Stimulated activated CD4-positive, alpha-beta T cell treated with anti-CD3 and anti-CD28 coated beads, TNF-alpha, amount 100 ng/mL, for 4 hours (primary cell): Measurements from ENCODE around the gene LRFN4.

Experiments used
- DNase-seq, 3 experiments: peaks; one replicate each; pipeline ENCODE4 v3.0.0-alpha.2; 2020; ENCODE audit warnings: low read depth in 3 of 3

Gene LRFN4

DNA sequence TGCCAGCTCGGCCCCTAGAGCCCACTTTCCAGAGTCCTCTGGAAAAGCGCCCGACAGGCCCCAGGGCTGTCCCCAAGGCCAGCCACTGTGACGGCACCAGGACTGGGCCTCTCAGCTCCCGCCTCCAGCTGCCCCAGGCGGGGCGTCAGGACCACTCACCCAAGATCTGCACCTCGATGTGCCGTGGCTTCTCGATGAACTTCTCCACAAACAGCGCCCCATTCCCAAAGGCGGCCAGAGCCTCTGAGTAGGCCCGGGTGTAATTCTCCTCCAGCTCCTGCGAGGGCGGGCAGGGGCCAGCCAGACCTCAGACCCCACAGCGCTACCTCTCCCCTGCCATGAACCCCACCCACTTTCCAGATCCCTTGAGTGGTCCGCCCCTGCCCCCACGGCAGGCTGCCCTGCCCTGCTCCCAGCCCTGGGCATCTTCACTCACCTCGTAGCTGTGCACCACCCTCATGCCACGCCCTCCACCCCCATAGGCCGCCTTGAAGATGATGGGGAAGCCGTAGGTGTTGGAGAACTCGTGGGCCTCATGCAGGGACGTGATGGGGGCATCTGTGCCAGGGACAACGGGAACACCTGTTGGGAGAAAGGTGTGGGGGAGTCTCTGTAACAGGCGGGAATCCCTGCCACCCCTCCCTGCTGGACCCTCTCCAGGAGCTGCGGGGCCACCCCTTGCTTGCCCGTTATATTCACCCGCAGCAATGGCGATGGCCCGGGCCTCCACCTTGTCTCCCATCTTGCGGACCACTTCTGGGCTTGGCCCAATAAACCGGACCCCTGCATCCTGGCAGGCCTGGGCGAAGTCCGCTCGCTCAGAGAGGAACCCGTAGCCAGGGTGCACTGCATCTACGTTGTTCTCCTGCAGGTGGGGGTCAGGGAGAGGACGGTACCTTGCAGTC, 14.0 kb downstream of the LRFN4 start:
- no peak for DNase-seq

DNA sequence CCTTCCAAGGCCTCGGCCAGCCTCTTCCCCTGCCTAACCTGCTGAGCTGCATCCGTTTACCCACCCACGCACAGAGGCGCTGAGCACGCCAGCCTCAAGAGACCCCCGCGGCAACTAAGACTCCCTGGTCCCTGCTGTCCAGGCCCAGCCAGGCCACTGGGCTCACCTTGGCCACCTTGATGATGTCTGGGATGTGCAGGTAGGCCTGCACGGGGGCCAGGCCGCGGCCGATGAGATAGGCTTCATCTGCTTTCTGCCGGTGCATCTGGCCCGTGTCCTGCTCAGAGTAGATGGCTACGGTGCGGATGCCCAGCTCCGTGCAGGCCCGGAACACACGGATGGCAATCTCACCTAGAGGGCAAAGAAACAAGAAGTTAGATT, 14.6 kb downstream of the LRFN4 start:
- no peak for DNase-seq

GRCh38 chr11:66874232-66874631, 17.4 kb downstream of the LRFN4 start:
- no peak for DNase-seq

- no peak for DNase-seq
These were observed 18.5 kb downstream of the LRFN4 start for GRCh38 chr11:66875378-66875777.

DNA sequence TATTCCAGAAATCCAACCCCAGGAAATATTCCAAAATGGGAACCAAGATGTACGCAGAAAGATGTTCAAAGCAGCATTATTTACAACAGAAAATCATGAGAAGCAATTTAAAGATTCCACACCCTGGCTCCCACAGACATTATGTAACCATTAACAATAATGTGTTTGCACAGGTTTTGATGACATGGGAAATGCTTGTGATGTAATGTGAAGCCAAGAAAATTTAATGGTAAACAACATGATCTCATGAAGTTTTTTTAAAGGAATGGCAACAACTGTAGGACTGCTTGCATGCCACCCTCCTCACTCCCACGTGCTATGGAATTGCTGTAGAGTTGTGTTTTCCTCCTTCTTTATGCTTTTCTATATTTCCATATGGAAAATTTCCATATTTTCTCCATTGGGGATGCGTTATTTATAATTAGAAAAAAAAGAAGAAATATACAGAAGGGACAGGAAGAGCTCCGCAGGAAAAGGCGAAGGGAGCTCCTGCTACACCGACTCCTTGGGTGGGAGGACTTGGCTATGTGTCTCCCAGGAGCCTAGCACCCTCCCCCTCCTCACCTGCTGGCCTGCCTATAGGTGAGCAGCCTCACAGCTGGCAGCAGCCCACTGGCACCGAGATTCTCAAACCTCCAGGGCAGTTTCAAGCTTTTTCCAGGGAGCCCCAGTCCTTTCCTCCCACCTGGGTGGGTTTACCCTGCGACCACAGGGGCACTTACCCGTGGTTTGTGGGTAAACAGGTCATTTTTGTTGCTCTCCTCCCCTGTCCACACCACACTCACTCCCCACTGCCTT, 20.9 kb downstream of the LRFN4 start:
- no peak for DNase-seq

DNA sequence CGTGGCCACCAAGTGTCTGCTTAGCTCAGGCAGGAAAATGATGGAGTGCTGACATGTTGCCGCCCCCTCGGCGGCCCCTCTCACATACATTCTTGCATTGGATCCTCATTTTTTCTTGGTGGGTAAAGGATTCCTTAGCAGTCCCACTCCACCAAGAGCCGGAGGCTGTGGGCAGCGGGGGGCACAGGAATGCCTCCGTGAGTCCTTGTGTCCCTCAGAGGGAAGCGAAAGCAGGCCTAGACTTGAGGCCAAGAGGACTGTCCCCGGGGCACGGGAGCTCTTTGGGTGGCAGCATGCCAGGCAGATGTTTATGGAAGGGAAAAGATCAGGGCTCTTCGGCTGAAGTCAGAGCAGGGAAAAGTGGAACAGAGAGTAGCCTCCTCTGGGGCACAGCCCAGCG, 21.6 kb downstream of the LRFN4 start:
- no peak for DNase-seq

DNA sequence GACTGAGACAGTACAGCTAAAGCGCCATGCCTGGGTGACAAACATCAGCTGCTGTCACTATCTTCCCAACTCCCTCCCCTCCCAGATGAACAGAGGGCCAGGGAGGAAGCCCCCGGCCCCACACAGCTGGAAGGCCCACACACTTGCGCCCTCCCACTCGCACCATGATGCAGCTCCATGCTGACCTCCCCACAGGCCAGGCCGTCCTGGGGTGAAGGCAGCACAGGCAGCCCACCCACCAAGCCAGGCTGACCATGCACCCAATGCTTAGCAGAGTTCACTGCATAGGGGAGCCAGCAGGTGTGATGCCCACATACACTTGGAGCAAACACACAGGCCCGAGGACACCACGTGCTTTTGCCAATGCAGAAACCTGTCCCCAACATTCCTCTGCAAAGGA, 22.1 kb downstream of the LRFN4 start:
- DNase-seq: no peak

GRCh38 chr11:66879583-66879982, 22.7 kb downstream of the LRFN4 start:
- DNase-seq: no peak

- DNase-seq: no peak
These were observed 23.1 kb downstream of the LRFN4 start for GRCh38 chr11:66879999-66880398.

DNA sequence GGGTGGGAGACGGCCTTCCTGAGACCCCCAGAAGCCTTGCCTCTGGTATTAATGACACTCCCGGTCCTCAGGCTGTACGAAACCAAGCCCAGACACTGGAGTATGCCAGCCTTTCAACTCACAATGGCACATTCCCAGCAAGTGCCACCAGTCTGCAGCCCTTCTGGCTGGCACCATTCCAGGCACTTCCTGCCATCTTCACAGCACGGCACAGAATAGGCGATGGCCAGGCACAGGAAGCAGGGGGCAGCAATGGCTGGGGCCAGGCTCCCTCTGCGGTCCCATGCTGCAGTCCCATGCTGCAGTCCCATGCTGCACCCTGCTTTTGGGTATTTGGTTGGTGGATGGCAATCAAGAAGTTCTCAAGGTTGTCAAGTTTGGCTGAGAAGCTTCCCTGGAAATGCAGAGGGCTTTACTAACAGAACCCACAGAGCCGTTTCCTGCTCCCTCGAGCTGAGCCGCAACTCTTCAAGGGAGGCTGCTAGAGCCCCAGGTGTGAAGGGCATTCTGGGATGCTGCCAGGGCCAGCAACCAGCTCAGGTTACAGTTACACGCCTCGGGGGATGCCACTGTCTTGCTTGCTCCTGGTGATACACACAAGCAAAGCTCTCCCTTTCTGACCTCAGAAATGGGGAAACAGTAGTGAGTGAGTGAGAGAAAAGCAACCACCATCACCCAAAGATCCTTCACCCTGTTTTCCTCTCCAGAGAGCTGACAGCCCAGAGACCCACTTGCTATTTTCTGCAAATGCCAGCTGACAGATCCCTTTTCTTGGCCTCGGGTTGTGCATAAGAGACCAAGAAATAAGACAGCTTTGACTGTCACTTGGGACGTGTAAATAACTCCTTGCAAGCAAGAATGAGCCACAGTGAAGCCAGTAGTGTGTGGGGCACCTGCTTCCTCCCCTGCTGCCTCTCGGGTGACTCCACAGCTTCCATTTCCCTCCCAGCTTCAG, 23.9 kb downstream of the LRFN4 start:
- DNase-seq: no peak

DNA sequence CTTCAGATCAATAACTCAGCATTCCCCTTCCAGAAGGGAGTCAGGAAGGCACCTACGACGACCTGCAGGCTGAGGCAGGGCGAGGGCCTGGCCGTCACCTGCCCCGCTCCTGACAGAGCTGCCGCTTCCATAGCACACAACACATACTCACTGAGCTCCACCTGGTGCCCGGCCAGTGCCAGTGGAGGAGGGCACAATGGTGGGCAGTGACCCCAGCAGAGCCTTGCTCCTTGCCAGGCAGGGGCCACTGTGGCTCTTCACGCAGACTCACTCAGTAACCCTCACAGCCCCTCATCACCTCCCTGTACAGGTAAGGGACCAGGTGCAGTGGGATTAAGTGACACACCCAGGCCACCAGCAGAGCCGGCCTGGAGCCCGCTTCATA, 24.6 kb downstream of the LRFN4 start:
- no peak for DNase-seq

DNA sequence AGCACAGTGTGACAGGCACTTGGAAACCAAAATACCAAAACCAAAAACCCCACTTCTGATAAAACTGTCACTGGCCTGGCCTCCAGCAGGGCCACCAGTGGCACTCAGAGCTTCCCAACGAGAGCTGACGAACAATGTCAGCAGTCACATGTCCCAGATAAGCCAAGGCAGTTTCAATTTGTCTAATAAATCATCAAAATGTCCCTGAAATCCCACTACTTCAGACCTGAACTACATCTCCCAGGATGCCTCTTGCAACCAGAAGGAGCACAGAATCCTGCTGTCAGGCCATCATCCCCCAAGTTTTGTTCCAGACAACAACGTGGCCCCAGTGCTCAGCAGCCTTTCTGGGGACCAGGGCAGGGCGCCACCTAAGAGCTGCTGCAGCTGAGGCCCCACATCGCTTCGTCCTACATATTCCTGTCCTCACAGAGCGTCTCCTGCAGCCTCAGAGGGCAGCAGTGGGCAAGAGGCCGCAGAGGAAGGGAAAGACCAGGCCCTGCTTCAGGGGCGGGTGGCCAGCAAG, 25.1 kb downstream of the LRFN4 start:
- no peak for DNase-seq

- no peak for DNase-seq
These were observed 25.7 kb downstream of the LRFN4 start for GRCh38 chr11:66882561-66883015.

DNA sequence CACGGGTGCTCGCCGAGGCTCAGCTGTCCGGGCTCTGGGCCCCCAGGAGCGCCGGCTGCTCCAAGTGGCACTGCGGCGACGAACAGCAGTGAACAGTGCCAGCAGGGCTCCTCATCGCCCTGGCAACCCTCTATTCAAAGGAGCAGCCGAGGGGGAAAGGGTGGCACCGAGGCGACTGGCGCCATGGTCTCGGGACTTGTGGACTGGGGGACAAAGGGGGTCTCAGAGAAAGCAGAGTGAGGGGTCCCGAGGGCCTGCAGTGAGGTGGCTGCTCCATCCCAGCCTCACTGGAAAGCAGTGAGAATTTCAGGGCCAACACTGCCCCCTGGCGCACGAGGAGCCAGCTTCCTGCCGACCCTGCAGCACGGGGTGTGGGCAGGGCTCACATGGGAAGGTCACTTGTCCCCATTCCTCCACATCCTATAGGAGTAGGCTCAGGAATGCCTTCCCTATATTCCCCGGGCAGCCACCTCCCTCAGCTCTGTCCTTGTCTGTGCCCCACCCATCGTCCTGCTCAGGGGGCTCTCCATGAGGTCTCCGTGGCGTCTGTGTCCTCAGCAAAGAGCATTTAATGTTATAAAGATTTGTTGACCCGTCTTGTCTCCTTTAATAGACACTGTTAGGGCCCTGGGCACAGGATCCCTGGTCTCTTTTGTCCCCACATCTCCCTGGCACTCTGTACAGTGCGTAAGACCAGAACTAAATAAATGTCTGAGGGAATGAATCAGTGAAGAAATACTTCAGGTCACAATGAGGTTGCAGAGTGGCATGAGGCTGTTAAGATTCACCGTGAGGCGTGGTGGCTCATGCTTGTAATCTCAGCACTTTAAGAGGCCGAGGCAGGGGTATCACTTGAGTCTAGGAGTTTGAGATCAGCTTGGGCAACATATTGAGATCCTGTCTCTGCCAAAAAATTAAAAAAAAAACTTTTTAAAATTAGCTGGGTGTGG, 26.4 kb downstream of the LRFN4 start:
- DNase-seq: peak; percentile 42 to 47 (median 44)

- no peak for DNase-seq
These were observed 27.6 kb downstream of the LRFN4 start for GRCh38 chr11:66884443-66884842.

DNA sequence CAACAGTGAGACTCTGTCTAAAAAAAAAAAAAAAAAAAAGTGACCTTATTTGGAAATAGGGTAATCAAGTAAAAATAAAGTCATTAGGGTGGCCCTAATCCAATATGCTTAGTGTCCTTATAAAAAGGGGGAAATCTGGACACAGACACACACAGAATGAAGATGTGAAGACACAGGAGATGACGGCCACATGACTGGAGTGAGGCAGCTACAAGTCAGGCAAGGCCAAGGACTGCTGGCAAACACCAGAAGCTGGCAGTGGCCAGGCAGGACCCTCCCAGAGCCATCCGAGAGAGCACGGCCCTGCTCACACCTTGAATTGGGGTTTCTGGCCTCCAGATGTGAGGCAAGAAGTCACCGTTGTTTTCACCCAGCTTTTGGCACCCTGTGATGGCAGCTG, 28.6 kb downstream of the LRFN4 start:
- no peak for DNase-seq

DNA sequence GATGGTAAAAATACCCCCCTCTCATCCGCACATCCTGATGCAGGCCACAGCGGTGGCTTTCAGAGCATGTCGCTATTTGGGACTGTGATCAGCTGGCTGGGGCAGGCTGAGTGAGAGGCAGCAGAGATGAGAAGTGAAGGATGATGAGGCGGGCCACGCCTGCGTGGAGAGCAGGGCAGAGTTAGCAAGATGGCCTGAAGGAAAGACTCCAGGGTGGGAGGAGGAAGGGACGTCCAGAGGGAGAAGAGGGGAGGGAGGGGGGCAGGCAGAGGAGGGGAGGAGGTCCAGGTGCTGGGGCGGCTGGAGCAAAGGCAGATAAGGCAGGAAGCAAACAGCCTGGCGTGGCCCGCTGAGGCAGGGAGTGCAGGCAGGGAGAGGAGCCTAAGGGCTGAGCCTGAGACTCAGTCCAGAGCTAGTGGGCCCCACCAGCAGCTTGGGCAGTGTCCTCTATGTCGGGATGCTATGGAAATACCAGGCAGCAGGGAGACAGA, 29.1 kb downstream of the LRFN4 start:
- DNase-seq: no peak

DNA sequence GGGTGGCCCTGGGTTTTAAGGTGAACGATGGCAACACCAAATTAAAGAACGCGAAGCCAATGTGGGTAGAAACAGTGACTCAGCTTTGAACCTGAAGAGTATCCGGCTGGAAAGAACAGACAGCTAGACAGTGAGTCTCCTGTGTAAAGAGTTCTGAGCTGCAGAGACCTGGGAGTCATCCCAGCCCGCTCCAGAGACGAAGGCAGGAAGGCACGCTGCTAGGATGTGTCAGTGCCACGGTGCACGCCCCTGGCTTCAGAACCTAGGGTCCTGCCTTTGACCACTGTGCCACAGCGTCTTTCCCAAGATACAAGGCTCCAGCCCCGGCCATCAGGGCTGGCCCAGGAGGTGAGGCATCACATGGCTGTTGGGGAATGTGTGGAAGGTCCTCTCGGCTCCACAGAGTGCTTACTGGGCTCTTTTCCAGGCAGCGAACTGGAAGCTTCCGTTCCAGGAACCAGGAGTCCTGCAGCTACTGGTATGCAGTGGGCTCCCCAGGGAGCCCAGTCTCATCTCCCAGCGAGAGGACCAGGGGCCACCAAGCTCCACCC, 29.9 kb downstream of the LRFN4 start:
- DNase-seq: no peak

DNA sequence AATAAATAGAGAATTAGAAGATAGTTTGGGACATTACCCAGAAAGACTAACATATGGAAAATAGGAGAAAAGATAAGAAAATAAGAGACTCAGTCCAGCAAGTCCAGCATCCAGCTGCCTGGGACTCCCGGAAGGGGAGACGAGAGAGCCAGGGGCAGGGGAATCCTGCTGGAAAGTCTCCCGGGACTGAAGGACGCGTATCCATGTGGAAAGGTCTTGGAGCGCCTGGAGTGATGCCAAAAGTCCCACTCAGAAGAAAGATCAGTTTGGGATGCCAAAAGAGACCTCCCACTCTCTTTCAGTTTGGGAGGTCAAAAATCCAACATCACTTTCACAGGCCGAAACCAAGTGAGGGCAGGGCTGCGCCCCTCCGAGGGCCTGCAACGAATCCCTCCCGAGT, 30.7 kb downstream of the LRFN4 start:
- no peak for DNase-seq

GRCh38 chr11:66888282-66888681, 31.4 kb downstream of the LRFN4 start:
- DNase-seq: no peak
